Esophagus squamous epithelium (tissue), 4 donors: ENCODE measurements around the gene IFT122.

Source experiments
- CTCF ChIP-seq, 6 experiments: fragments of 450-650 bp in 4 of 6; fragments of 200-600 bp in 2 of 6; sonication (generic) in 2 of 6; IDR thresholded peaks; one replicate each; pipeline ENCODE4 v1.5.1; 2016 to 2019; ENCODE audit warnings: antibody characterized with exemption in 6 of 6, mild to moderate bottlenecking in 4 of 6, moderate library complexity in 4 of 6
- POLR2A ChIP-seq, 4 donors: fragments of 450-650 bp; IDR thresholded peaks; one replicate each; pipeline ENCODE4 v1.6.1; 2017; ENCODE audit warnings: antibody characterized with exemption in 4 of 4, mild to moderate bottlenecking in 4 of 4, moderate library complexity in 3 of 4

- no peak for TF ChIP-seq CTCF (IDR thresholded peaks at IDR 0.05)
- no peak for TF ChIP-seq POLR2A (IDR thresholded peaks at IDR 0.05)
These were observed 117.5 kb downstream of the IFT122 start for GRCh38 chr3:129557548-129557894.
